ENCODE results near the gene DENND1A.

DENND1A gene

GRCh38 chr9:123609844-123610243, 320.1 kb downstream of the DENND1A start:
- no peaks in the 10 kb centered on the region for H3K9me3 ChIP-seq (ENCODE audit: insufficient read depth, low read depth, low read length)
- H3K9ac ChIP-seq (ENCODE audit: low read depth, low read length), result no peak overlapping the region
- WGBS, result 95% methylated on average over 4 of the region's 6 CpGs
- H3K27ac ChIP-seq (ENCODE audit: low read depth, low read length), result no peak overlapping the region
- no peak overlapping the region for H3K4me3 ChIP-seq (ENCODE audit: low read length)
- no peaks in the 10 kb centered on the region for H3K36me3 ChIP-seq (ENCODE audit: insufficient read depth, low read length)
- peaks cover 7% of the 10 kb centered on the region; the same call in 1 of the 2 replicates for H3K4me1 ChIP-seq (ENCODE audit: insufficient read depth, low read length)
- no peaks in the 10 kb centered on the region for H3K27me3 ChIP-seq (ENCODE audit: insufficient read depth, low read length)

DNA sequence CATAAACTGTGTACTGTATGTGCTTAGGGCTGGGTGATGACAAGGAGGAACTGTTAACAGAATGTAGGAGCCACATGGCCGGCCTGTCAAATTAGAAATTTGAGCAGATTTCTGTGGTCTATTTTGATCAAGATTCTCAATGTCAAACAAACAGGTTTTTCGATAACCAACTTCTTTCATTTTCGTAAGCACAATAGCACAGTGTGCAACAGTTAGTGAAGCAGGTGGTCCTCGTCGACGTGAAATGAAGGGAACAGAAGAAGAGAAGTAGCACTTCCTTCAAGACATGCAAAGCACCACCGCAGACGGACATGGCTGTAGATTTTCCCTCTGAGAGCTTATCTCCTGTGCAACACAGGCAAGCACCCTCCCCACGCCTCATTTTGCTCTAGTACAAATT, 321.8 kb downstream of the DENND1A start:
- Histone ChIP-seq H3K36me3 (ENCODE audit: insufficient read depth, low read length) (no peaks in the 10 kb centered on the region), H3K27ac (ENCODE audit: low read depth, low read length) (no peak overlapping the region), H3K4me3 (ENCODE audit: low read length) (no peak overlapping the region), H3K9me3 (ENCODE audit: insufficient read depth, low read depth, low read length) (no peaks in the 10 kb centered on the region), H3K4me1 (ENCODE audit: insufficient read depth, low read length) (no peaks in the 10 kb centered on the region), H3K27me3 (ENCODE audit: insufficient read depth, low read length) (no peaks in the 10 kb centered on the region), H3K9ac (ENCODE audit: low read depth, low read length) (no peak overlapping the region)
- 97% methylated on average over 9 of the region's 9 CpGs for WGBS

- 89% methylated on average over 2 of the region's 2 CpGs for WGBS
- no peaks in the 10 kb centered on the region for H3K9me3 ChIP-seq (ENCODE audit: insufficient read depth, low read depth, low read length)
- no peaks in the 10 kb centered on the region for H3K4me1 ChIP-seq (ENCODE audit: insufficient read depth, low read length)
- no peaks in the 10 kb centered on the region for H3K27me3 ChIP-seq (ENCODE audit: insufficient read depth, low read length)
- H3K36me3 ChIP-seq (ENCODE audit: insufficient read depth, low read length), result no peaks in the 10 kb centered on the region
- no peak overlapping the region for H3K27ac ChIP-seq (ENCODE audit: low read depth, low read length)
- H3K4me3 ChIP-seq (ENCODE audit: low read length), result no peak overlapping the region
- H3K9ac ChIP-seq (ENCODE audit: low read depth, low read length), result no peak overlapping the region
Observed at GRCh38 chr9:123607479-123607878, 322.4 kb downstream of the DENND1A start.

- no peak overlapping the region for H3K27ac ChIP-seq (ENCODE audit: low read depth, low read length)
- H3K4me3 ChIP-seq (ENCODE audit: low read length), result no peak overlapping the region
- H3K9ac ChIP-seq (ENCODE audit: low read depth, low read length), result no peak overlapping the region
- no peaks in the 10 kb centered on the region for H3K9me3 ChIP-seq (ENCODE audit: insufficient read depth, low read depth, low read length)
- H3K36me3 ChIP-seq (ENCODE audit: insufficient read depth, low read length), result no peaks in the 10 kb centered on the region
- H3K4me1 ChIP-seq (ENCODE audit: insufficient read depth, low read length), result no peaks in the 10 kb centered on the region
- H3K27me3 ChIP-seq (ENCODE audit: insufficient read depth, low read length), result no peaks in the 10 kb centered on the region
- WGBS, result 93% methylated on average over 5 of the region's 5 CpGs
Observed at GRCh38 chr9:123606141-123606540, 323.8 kb downstream of the DENND1A start.

- no peak overlapping the region for H3K9ac ChIP-seq (ENCODE audit: low read depth, low read length)
- H3K4me3 ChIP-seq (ENCODE audit: low read length), result no peak overlapping the region
- no peaks in the 10 kb centered on the region for H3K36me3 ChIP-seq (ENCODE audit: insufficient read depth, low read length)
- no peaks in the 10 kb centered on the region for H3K4me1 ChIP-seq (ENCODE audit: insufficient read depth, low read length)
- H3K27me3 ChIP-seq (ENCODE audit: insufficient read depth, low read length), result no peaks in the 10 kb centered on the region
- no peak overlapping the region for H3K27ac ChIP-seq (ENCODE audit: low read depth, low read length)
- H3K9me3 ChIP-seq (ENCODE audit: insufficient read depth, low read depth, low read length), result no peaks in the 10 kb centered on the region
- 87% methylated on average over 5 of the region's 5 CpGs for WGBS
Observed at GRCh38 chr9:123605286-123605685, 324.6 kb downstream of the DENND1A start.

- Histone ChIP-seq H3K9ac (ENCODE audit: low read depth, low read length) (no peak overlapping the region), H3K36me3 (ENCODE audit: insufficient read depth, low read length) (no peaks in the 10 kb centered on the region), H3K27me3 (ENCODE audit: insufficient read depth, low read length) (no peaks in the 10 kb centered on the region), H3K27ac (ENCODE audit: low read depth, low read length) (no peak overlapping the region), H3K4me1 (ENCODE audit: insufficient read depth, low read length) (no peaks in the 10 kb centered on the region), H3K4me3 (ENCODE audit: low read length) (no peak overlapping the region), H3K9me3 (ENCODE audit: insufficient read depth, low read depth, low read length) (no peaks in the 10 kb centered on the region)
- 94% methylated on average over 3 of the region's 3 CpGs for whole genome bisulfite sequencing
Observed at GRCh38 chr9:123604861-123605260, 325.1 kb downstream of the DENND1A start.

GRCh38 chr9:123601828-123602227, 328.1 kb downstream of the DENND1A start:
- Histone ChIP-seq H3K36me3 (ENCODE audit: insufficient read depth, low read length) (no peaks in the 10 kb centered on the region), H3K9ac (ENCODE audit: low read depth, low read length) (no peak overlapping the region), H3K9me3 (ENCODE audit: insufficient read depth, low read depth, low read length) (no peaks in the 10 kb centered on the region), H3K4me1 (ENCODE audit: insufficient read depth, low read length) (no peaks in the 10 kb centered on the region; the same call in 1 of the 2 replicates), H3K4me3 (ENCODE audit: low read length) (no peak overlapping the region), H3K27me3 (ENCODE audit: insufficient read depth, low read length) (no peaks in the 10 kb centered on the region), H3K27ac (ENCODE audit: low read depth, low read length) (no peak overlapping the region)
- 69% methylated on average over 2 of the region's 2 CpGs for WGBS

DNA sequence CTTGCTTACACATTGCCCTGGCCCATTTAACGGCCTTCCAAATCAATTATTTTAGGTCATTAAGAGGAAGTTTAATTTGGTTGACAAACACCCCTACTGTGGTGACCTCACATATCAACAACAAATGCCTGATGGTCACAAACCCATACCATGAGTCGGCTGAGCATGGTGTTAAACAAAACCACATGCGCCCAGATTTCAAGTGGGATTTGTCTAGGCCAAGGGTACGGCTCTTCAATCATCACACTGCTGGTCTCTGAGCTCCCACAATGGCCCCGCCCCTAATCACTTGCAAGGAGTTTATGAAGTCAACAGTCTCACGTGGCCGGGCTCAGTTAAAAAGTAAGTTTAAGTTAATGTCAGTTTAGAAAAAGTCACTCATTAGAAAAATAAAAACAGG, 330.1 kb downstream of the DENND1A start:
- Histone ChIP-seq H3K9ac (ENCODE audit: low read depth, low read length) (no peak overlapping the region), H3K9me3 (ENCODE audit: insufficient read depth, low read depth, low read length) (no peaks in the 10 kb centered on the region), H3K4me1 (ENCODE audit: insufficient read depth, low read length) (no peaks in the 10 kb centered on the region; the same call in 1 of the 2 replicates), H3K27me3 (ENCODE audit: insufficient read depth, low read length) (no peaks in the 10 kb centered on the region), H3K4me3 (ENCODE audit: low read length) (no peak overlapping the region), H3K27ac (ENCODE audit: low read depth, low read length) (no peak overlapping the region), H3K36me3 (ENCODE audit: insufficient read depth, low read length) (no peaks in the 10 kb centered on the region)
- WGBS, result 88% methylated on average over 7 of the region's 7 CpGs

- Histone ChIP-seq H3K9me3 (ENCODE audit: insufficient read depth, low read depth, low read length) (no peaks in the 10 kb centered on the region), H3K27me3 (ENCODE audit: insufficient read depth, low read length) (no peaks in the 10 kb centered on the region), H3K4me1 (ENCODE audit: insufficient read depth, low read length) (no peaks in the 10 kb centered on the region; the same call in 1 of the 2 replicates), H3K4me3 (ENCODE audit: low read length) (no peak overlapping the region), H3K36me3 (ENCODE audit: insufficient read depth, low read length) (no peaks in the 10 kb centered on the region), H3K9ac (ENCODE audit: low read depth, low read length) (no peak overlapping the region), H3K27ac (ENCODE audit: low read depth, low read length) (no peak overlapping the region)
- 79% methylated on average over 8 of the region's 8 CpGs for WGBS
Observed at GRCh38 chr9:123597876-123598556, 331.9 kb downstream of the DENND1A start.

- Histone ChIP-seq H3K4me1 (ENCODE audit: insufficient read depth, low read length) (no peaks in the 10 kb centered on the region; the same call in 1 of the 2 replicates), H3K4me3 (ENCODE audit: low read length) (no peak overlapping the region), H3K27me3 (ENCODE audit: insufficient read depth, low read length) (no peaks in the 10 kb centered on the region), H3K36me3 (ENCODE audit: insufficient read depth, low read length) (no peaks in the 10 kb centered on the region), H3K9me3 (ENCODE audit: insufficient read depth, low read depth, low read length) (no peaks in the 10 kb centered on the region), H3K27ac (ENCODE audit: low read depth, low read length) (no peak overlapping the region), H3K9ac (ENCODE audit: low read depth, low read length) (no peak overlapping the region)
- WGBS, result 93% methylated on average over 4 of the region's 4 CpGs
Observed at GRCh38 chr9:123597048-123597447, 332.9 kb downstream of the DENND1A start.

DNA sequence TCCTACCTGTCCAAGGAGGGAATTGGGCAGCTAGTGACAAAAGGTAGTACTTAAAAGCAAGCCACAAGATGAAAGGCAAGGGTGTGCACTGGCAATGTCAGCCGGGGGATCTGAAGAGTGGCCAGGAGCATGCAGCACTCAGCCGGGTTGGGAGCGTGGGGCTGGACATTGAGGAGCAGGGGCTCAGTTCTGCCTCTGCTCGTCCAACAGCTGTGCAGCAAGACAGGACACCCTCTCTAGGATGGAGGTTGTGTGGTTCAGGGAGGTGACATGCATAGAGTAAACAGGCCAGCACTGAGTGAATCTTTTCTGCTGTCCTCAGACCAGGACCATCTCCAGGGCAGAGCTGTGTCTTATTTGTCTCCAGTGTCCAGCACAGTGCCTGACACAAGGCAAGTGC, 338.6 kb downstream of the DENND1A start:
- 0 out of 2 replicates have a peak, but pooled peaks cover 2% of the 10 kb centered on the region for H3K9me3 ChIP-seq (ENCODE audit: insufficient read depth, low read depth, low read length)

DNA sequence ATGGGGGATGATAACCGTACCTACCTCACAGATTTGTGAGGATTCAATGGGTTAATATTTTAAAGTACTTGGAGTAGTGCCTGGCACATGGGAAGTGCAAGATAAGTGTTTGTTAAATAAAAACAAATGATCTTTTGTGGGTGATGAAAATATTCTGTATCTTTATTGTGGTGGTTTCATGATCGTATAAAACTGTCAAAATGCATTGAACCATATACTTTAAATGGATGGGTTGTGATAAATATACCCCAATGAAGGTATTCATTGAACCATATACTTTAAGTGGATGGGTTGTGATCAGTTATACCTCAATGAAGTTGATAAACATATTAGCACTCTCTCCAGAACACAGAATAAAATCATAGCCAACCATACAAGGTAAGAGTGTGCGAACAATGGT, 339.4 kb downstream of the DENND1A start:
- H3K4me3 ChIP-seq (ENCODE audit: low read length), result no peak overlapping the region
- WGBS, result 97% methylated on average over 3 of the region's 3 CpGs
- H3K27me3 ChIP-seq (ENCODE audit: insufficient read depth, low read length), result no peaks in the 10 kb centered on the region
- no peak overlapping the region for H3K27ac ChIP-seq (ENCODE audit: low read depth, low read length)
- H3K36me3 ChIP-seq (ENCODE audit: insufficient read depth, low read length), result no peaks in the 10 kb centered on the region
- no peak overlapping the region for H3K9ac ChIP-seq (ENCODE audit: low read depth, low read length)
- 0 out of 2 replicates have a peak, but pooled peaks cover 2% of the 10 kb centered on the region for H3K9me3 ChIP-seq (ENCODE audit: insufficient read depth, low read depth, low read length)
- H3K4me1 ChIP-seq (ENCODE audit: insufficient read depth, low read length), result peaks cover 6% of the 10 kb centered on the region; the same call in 1 of the 2 replicates

More for the DNA sequence above, 338.6 kb downstream of the DENND1A start:
- WGBS, result 89% methylated on average over 4 of the region's 4 CpGs
- Histone ChIP-seq H3K4me1 (ENCODE audit: insufficient read depth, low read length) (peaks cover 6% of the 10 kb centered on the region; the same call in 1 of the 2 replicates), H3K36me3 (ENCODE audit: insufficient read depth, low read length) (no peaks in the 10 kb centered on the region), H3K4me3 (ENCODE audit: low read length) (no peak overlapping the region), H3K27me3 (ENCODE audit: insufficient read depth, low read length) (no peaks in the 10 kb centered on the region), H3K27ac (ENCODE audit: low read depth, low read length) (no peak overlapping the region), H3K9ac (ENCODE audit: low read depth, low read length) (no peak overlapping the region)
